NCI-H2196 treated with DMSO at 0.1 percent for 48 hours (cell line): ENCODE results near the gene MMP17.
"Not testable (repeated sequence)": the region's sequence is repeated elsewhere in the genome, so short reads cannot be mapped to it uniquely, and the experiment has no call there.

ENCODE experiments used
- DNase-seq: peaks from one replicate; lab custom pipeline; 2025; ENCODE audit not compliant: unreplicated experiment; lab: John Stamatoyannopoulos, UW

The MMP17 gene

DNA sequence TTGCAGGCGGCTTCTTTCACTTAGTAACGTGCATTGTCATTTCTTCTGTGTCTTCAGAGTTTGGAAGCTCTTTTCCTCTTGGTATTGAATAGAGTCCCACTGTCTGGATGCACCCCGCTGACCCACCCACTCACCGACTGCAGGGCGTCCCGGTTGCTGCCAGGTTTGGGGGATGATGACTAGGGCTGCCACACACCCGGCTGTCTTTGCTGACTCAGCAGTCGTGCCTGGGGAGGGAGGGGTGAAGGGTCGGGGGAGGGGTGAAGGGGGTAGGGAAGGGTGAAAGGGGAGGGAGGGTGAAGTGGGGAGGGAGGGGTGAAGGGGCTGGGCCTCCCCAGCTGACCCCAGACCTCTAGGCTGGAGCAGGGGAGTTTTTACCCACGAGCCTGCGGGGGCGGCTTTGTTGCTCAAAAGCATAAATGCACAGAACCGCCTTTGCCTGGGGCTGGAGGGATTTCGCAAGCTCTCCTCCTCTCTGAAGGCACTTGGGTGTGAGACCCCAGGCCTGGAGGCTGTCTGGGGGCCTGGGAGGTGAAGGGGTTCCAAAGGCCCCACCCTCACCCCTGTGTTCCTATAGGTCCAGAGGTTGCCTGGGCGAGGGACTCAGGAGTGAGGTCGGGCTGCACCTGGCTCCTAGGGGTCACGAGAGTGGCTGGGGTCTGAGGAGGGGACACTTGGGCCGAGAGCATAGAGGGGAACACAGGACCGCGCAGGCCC lies 35.0 kb downstream of the MMP17 start:
- no peak for DNase-seq

DNA sequence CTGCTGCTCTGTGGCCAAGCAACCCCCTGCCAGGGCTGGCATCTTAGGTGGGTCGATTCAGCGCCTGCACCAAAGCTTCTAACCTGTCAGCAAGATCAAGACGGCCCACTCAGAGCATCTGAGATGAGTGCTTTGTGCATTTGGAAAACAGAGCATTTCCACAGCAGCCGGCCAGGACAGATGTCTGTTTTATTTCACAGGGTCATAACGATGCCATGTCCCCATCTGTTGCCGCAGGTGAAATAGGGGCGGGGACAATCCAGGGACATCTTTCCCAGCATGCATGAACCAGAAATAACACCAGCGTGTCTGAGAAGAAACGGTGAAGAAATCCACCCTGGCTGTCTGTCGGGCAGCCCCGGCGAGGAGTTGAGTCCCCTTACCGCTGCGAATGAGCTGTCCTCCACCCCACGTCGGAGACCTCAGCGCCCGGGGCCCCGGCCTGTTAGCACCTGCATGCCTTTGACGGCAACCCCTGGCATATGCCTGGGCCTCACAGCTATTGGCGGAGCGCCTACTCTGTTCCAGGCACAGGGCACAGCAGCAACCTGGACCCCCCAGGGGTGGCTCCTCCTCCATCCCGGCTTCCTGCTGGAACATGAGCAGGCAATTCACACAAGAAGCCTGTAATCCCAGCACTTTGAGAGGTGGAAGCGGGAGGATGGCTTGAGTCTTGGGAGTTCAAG lies 35.7 kb downstream of the MMP17 start:
- no peak for DNase-seq

DNA sequence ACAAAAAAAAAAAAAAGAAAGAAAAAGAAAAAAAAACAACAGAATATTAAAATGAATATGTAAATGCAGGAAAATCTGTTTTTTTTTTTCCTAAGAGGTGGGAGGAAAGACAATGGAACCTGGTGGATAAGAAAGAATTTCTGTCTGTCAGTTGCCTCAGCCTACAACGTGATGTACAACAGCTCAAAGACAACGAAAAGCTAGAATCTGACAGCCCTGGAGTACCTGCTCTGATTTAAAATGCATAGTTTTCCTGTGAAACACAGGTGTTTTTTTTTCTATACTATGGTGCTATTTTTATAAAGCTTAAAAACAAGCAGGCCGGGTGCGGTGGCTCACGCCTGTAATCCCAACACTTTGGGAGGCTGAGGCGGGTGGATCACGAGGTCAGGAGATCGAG lies 36.3 kb downstream of the MMP17 start:
- no peak for DNase-seq

DNA sequence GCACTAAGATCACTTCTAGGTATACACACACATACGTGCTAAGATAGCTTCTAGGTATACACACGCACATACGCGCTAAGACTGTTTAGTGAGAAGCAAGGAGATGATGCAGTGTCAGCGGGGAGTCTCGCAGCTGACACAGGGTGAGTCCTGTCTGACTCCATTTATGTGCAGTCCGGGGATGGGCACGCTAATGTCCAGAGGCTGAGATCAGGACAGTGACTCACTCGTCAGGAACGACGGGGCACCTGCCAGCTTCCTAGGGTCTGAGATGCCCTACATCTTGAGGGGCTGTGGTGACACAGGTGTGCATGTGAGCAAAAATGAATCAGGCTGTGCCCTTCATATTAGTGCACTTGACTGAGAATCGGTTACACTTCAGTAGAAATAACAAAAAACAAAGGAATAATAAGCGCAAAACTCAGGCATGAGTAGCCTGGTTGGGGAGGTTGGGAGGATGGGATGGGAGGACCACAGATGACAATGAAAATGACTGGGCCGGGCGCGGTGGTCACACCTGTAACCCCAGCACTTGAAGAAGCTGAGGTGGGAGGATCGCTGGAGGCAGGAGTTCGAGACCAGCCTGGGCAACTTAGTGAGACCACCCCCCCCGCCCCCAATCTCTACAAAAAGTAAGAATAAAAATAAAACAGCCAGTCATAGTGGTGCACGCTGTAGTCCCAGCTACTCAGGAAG lies 37.1 kb downstream of the MMP17 start:
- no peak for DNase-seq

DNA sequence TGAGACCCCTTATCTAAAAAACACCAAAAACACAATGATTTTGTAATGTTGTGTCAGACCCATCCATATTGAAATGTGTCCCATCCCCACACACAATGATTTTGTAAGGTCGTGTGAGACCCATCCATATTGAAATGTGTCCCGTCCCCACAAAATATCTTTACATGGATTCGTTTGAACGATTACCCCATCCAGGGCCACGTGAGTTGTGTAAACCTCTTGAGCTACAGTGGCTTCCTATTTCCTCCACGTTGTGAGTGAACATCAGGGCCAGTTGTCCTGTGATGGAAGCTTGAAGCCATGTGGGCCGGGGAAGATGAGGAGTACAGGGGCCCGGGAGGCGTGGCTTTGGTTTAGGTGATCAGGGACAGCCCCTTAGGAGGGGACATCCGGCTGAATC lies 39.3 kb downstream of the MMP17 start:
- no peak for DNase-seq

DNA sequence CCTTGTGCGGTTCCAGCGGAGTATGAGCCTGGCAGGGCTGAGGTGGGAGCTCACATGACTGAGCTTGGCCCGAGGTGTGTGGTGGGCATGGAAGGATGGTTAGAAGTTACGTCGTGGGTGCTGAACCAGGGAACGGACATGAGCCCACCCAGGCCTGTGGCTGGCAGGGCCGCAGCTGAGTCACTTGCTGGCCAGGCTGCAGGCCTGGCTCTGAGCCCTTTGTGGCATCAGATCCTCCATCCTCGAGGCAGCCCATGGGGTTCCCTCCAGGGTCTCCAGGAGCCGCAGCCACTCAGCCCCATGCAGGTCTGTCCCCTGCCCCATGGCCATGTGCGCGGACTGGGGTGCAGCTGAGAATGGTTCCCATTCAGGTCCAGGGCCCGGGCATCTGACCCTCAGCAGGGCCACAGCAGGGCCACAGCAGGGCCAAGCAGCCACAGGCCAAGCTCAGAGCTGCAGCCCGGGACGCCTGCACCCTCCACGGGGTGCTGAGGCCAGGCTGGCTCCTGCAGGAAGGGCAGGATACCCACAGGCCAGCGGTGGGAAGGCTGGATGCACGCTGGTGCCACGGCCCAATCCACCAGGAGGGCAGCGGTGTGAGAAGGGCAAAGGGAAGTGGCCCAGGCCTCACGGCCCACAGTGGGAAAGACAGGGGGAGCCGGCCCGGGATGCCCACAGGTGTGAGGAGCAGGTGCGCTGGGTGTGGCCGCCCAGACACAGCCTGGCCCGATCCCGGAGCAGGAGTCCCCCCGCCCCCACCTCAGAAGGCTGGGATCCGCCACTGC lies 39.9 kb downstream of the MMP17 start:
- no peak for DNase-seq

DNA sequence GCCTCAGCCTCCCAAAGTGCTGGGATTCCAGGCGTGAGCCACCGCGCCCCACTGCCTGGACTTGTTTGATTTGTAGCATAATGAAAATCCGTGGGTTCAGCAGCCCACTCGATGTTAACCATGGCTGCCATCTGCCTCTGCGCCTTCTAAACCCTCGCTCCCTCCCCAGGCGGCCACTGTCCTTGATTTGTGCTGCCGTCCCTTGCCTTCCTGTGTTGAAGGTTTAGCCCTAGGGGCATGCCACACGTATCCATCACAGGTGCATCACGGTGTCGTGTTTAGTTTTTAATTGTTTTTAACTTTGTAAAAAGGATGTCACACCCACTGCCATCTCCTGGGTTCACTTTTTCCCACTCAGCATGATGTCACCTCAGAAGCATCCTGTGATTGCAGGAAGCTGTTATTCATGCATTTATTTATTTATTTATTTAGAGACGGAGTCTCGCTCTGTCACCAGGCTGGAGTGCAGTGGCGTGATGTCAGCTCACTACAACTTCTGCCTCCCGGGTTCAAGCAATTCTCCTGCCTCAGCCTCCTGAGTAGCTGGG lies 41.8 kb downstream of the MMP17 start:
- no peak for DNase-seq

DNA sequence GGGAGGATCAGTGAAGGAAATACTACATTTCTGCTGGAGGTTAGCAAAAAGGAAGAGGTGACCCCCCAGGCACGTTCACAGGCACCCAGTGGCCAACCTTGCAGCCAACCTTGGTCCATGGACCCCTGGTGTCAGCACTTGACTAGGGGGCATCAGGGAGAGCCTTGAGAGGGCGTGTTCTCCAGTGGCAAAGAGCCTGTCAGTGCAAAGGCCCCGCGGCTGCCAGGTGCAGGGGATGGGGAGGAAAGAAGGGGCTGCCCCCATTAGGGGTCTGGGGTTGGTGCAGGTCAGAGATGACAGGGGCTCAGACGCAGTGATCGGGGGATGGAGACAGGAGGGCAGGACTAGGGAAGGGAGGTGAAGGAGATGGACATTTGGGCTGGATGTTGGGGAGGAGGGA lies 43.5 kb downstream of the MMP17 start:
- DNase-seq = no peak

DNA sequence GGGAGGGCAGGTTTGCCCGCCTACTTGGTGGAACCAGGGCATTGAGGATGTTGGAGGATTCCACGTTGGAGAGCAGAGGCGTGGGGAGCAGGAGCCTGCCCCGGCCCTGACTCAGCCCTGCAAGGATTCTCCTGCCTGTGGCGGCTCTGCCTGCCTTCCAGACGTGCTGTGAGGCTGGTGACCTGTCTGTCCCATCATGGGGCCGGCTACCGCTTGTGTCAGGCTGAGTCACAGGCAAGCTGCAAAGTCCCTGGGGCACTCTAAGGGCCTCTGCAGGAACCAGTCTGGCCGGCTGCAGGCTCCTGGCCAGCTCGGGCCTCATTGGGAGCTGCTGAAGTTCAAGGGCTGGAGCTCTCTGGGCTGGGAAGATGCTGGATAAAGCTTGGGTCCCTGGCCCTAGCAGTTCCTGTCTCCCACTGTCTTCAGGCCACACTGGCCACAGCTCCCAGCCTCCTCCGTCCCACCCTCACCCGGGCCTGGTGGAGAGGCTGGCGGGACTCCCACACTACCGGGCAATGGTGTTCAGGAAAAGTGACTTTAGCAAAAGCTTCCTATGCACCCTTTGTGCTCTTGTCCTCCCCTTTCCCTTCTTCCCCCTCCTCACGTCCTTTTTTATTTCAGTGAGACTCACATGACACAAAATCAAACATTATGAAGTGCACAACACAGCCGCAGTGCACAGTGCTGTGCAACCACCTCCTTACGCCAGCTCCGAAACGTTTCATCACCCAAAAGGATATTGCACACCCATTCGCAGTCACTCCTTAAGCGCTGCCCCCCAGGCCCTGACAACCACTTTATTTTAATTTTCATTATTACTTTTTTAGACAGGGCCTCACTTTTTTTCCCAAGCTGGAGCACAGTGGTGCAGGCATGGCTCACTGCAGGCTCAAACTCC lies 44.2 kb downstream of the MMP17 start:
- no peak for DNase-seq

DNA sequence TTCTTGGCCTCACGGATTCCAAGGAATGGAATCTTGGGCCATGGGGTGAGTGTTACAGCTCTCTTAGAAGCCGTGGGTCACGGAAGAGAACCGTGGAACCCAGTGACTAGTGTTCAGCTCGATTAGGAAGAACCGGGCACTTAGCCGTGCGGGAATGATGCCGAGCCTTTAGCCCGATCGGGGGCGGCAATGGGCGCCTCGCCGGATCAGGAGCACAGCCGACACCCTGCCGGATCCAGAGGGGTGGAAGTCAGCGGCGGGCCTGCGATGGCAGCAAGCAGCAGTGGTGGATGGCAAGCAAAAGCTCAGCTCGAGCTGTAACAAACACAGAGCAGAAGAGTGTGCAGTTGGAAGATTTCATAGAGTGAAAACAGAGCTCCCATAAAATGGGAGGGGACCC lies 45.1 kb downstream of the MMP17 start:
- no peak for DNase-seq

DNA sequence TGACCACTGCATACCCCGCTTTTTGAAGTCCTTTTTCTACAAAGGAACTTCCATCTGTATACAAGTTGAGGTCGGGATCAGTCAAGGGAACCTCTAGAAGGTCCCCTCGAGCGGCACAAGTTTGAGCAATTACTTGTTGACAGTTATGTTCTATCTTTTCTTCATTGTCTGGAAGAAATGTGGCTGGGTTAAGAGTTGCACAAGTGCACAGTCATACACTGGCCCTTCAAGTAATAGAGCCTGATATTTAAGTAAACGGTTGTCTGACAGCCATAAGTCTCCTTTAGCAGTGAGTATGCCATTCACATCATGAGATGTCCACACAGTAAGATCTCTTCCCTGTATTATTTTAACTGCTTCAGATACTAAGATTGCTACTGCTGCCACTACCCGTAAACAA lies 46.8 kb downstream of the MMP17 start:
- DNase-seq = not testable (repeated sequence)

DNA sequence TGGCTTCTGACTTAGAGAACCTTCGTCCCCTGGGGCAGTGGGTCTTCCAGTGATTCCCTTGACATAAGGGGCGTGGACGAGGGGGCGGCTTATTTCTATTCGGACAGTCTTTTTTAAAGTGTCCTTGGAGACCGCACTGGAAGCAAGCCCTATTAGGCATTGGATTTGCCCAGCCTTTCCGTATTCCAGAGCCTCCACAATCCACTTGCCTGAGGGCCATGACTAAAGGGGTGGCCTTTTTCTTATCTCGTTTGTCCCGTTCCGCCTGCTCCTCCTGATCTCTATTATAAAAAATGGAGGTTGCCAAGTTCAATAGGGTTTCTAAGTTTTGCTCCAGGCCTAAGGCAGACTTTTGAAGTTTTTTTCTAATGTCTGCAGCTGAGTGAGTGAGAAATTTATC lies 49.0 kb downstream of the MMP17 start:
- DNase-seq = not testable (repeated sequence)

DNA sequence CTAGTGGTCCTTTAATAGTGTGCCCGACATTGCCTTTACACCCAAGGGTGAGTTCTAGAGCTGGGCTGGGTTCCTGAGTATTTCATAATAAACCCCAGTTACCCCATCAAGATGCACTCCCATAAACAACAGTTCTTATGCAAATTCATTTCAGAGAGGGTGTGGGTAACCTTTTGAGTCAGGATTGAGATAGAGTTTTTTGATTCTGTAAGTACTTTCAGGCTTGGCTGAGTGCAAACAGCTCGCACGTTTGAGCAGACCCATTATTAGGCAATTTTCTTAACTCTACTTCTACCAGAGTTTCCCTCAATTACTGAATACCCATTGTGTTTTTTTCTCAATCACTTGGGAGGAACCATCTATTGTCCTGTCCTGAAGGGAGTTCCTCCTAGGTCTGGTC lies 50.2 kb downstream of the MMP17 start:
- not testable (repeated sequence) for DNase-seq

DNA sequence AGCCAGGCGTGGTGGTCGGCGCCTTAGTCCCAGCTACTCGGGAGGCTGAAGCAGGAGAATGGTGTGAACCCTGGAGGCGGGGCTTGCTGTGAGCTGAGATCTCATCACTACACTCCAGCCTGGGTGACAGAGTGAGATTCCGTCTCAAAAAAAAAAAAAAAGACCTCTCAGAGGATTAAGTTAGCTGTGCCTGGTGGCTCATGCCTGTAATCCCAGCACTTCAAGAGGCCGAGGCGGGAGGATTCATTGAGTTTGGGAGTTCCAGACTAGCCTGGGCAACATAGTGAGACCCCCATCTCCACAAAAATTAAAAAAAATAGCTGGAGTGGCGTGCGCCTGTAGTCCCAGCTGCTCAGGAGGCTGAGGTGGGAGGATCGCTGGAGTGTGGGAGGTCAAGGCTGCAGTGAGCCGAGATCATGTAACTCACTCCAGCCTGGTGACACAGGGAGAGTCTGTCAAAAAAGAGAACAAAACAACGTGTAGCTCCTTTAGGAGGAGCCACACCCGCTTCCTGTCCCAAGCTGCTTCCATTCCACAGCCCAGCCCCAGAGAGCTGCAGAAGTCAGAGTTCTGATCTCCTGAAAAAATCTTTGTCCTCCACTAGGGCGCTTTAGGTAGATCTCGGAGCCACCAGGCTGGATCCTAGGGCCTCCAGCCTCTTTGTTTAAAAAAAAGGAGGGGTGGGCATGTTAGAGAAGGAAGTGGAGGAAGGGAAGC lies 54.8 kb downstream of the MMP17 start:
- no peak for DNase-seq

DNA sequence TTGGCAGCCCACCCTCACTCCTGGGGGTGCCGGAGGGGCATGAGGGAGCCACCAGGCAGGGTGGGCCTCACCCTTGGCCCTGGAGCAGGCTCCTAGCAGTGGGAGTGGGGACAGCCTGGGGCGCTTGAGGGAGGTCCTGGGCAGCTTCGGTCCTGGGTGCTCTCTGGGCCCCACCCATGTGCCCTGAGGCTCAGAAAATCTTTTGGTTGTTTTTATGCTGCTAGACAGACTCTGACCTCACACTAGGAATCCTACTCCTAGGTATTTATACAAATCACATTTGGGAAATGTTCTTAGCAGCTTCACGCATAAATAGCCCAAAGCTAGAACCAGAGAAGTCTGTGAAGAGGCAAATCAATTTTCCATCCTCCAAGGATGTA lies 55.3 kb downstream of the MMP17 start:
- DNase-seq = no peak

DNA sequence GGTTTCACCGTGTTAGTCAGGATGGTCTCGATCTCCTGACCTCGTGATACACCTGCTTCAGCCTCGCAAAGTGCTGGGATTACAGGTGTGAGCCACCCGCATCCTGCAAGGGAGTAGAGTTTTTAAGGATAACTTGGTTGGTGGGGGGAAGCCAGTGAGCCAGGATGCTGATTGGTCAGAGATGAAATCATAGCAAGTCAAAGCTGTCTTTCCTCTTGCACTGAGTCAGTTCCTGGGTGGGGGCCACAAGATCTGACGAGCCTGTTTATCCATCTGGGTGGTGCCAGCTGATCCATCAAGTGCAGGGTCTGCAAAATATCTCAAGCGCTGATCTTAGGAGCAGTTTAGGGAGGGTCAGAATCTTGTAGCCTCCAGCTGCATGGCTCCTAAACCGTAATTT lies 56.9 kb downstream of the MMP17 start:
- DNase-seq = not testable (repeated sequence)

DNA sequence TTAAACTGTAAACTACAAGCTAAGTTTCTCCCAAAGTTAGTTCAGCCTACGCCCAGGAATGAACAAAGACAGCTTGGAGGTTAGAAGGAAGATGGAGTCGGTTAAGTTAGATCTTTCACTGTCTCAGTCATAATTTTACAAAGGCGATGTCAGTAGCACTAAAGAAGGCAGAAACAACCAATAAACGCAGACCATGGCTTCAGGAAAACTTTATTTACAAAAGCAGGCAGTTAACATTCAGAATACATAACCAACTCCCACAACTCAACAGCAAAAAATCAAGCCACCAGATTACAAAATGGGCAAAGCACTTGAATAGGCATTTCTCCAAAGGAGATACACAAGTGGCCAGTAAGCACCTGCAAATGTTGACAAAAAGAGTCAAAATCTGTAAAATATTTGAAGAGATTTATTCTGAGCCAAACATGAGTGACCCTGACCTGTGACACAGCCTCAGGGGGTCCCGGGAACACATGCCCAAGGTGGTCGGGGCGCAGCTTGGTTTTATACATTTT lies 57.4 kb downstream of the MMP17 start:
- no peak for DNase-seq

DNA sequence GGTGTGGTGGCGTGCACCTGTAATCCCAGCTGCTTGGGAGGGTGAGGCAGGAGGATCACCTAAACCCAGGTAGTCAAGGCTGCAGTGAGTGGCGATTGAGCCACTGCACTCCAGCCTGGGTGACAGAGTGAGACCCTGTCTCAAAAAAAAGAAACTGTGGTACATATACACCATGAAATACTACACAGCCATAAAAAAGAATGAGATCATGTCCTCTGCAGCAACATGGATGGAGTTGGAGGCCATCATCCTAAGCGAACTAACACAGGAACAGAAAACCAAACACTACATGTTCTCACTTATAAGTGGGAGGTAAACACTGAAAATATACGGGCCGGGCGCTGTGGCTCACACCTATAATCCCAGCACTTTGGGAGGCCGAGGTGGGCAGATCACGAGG lies 63.5 kb downstream of the MMP17 start:
- DNase-seq = not testable (repeated sequence)
